ENCODE data around the gene SH3D21. TPM values are rescaled to one million over a fixed set of nuclear protein-coding genes. Genes with fewer than 3 reads are reported as not detected.

The SH3D21 gene
- total and polyA plus RNA-seq, 2 of the 8 experiments (the other 6 are each of a cell fraction or from before 2014, with no cell fraction given) = 3.4 to 8.6 TPM

- TF ChIP-seq SUZ12 (IDR thresholded peaks at IDR 0.05; ENCODE audit: low read length) = no peak
- no peak for TF ChIP-seq YY1 (IDR thresholded peaks at IDR 0.05; ENCODE audit: low read depth, low read length)
- TF ChIP-seq NANOG (IDR thresholded peaks at IDR 0.05; ENCODE audit: insufficient read depth, low read depth, low read length, poor library complexity, severe bottlenecking) = no peak
- no peak for TF ChIP-seq NRF1 (IDR thresholded peaks at IDR 0.05; ENCODE audit: low read depth, low read length)
- no peak for TF ChIP-seq ATF2 (IDR thresholded peaks at IDR 0.05; ENCODE audit: low read length)
- TF ChIP-seq CHD2 (IDR thresholded peaks at IDR 0.05; ENCODE audit: low read length) = no peak
- TF ChIP-seq RFX5 (IDR thresholded peaks at IDR 0.05; ENCODE audit: borderline replicate concordance, low read depth, low read length) = no peak
- TF ChIP-seq EGR1 (IDR thresholded peaks at IDR 0.05; ENCODE audit: borderline replicate concordance, low read depth, low read length) = no peak
- TF ChIP-seq ASH2L (IDR thresholded peaks at IDR 0.05; ENCODE audit: low read length) = no peak
- TF ChIP-seq CTBP2 (IDR thresholded peaks at IDR 0.05; ENCODE audit: borderline replicate concordance, insufficient read depth, insufficient read length, low read length) = no peak
These were observed 47.0 kb downstream of the SH3D21 start (continued) for GRCh38 chr1:36352910-36353878.
